Sigmoid colon (tissue), 7 donors: ENCODE data around the gene ATP1A1. TPM values are rescaled to one million over a fixed set of nuclear protein-coding genes. Genes with fewer than 3 reads are reported as not detected.

ENCODE experiments used
- DNase-seq: peaks from one replicate; pipeline ENCODE4 v3.0.0-alpha.2; 2019
- H3K27ac ChIP-seq, 4 donors: fragments of 200-600 bp; sonication (generic); one replicate each; pipeline ENCODE4 v1.5.1; 2016 to 2019; ENCODE audit warnings: mild to moderate bottlenecking in 1 of 4
- H3K27me3 ChIP-seq, 3 donors: fragments of 200-600 bp; sonication (generic); one replicate each; pipeline ENCODE4 v1.5.1; 2019; ENCODE audit warnings: mild to moderate bottlenecking in 1 of 3
- H3K36me3 ChIP-seq, 4 donors: fragments of 200-600 bp; sonication (generic); one replicate each; pipeline ENCODE4 v1.5.1; 2016 to 2019
- H3K4me1 ChIP-seq, 4 donors: fragments of 200-600 bp; sonication (generic); one replicate each; pipeline ENCODE4 v1.5.1; 2017 to 2019
- H3K4me3 ChIP-seq, 4 donors: fragments of 200-600 bp; sonication (generic); one replicate each; pipeline ENCODE4 v1.5.1; 2017 to 2019; ENCODE audit warnings: mild to moderate bottlenecking in 2 of 4, moderate library complexity in 1 of 4
- H3K9me3 ChIP-seq, 4 donors: fragments of 200-600 bp in 3 of 4; sonication (generic) in 3 of 4; one replicate each; pipeline versions ENCODE4 v1.5.1 to v1.6.1; 2013 to 2019
- CTCF ChIP-seq, 4 experiments: fragments of 450-650 bp in 3 of 4; fragments of 200-600 bp in 1 of 4; IDR thresholded peaks; one replicate each; pipeline ENCODE4 v1.5.1; 2016 to 2019; ENCODE audit warnings: antibody characterized with exemption in 4 of 4, mild to moderate bottlenecking in 3 of 4, moderate library complexity in 2 of 4
- EP300 ChIP-seq, 4 donors: sonication (generic); formaldehyde crosslinking; IDR thresholded peaks; one replicate each; pipeline ENCODE4 v1.6.1; 2017; ENCODE audit warnings: antibody characterized with exemption in 4 of 4
- POLR2A ChIP-seq, 2 donors: fragments of 450-650 bp; IDR thresholded peaks; one replicate each; pipeline ENCODE4 v1.6.1; 2016; ENCODE audit warnings: antibody characterized with exemption in 2 of 2, mild to moderate bottlenecking in 2 of 2, moderate library complexity in 2 of 2
- POLR2AphosphoS5 ChIP-seq, 4 donors: sonication (generic); formaldehyde crosslinking; IDR thresholded peaks; one replicate each; pipeline ENCODE4 v1.6.1; 2017; ENCODE audit warnings: antibody characterized with exemption in 4 of 4
- WGBS, 2 donors: extraction: QIAGEN DNeasy Blood & Tissue Kit; methylation state at CpG; one replicate each; pipeline ENCODE4 v1.1.7; 2013; 5-methylcytosine and 5-hydroxymethylcytosine counted together
- intact Hi-C: fragments of 100-400 bp; cut with DNase I; formaldehyde crosslinking; loops from one replicate; pipeline ENCODE4 v1.15.1; 2023
- polyA plus RNA-seq, 3 donors: library from polyadenylated mRNA; stranded (reverse); fragments of 200-250 nt; gene quantifications; one replicate each; pipeline ENCODE4 v1.2.3, GENCODE V29; 2013
- total RNA-seq, 4 donors: library from RNA; depleted of rRNA; stranded (reverse); fragments of >200 nt; gene quantifications; one replicate each; pipeline ENCODE4 v1.1.0, GENCODE V29; 2016
- donor health status: healthy with polysubstance abuse.
- donor health status: Bipolar disorder and iron deficiency.
- donor health status: healthy.

The ATP1A1 gene
- total and polyA plus RNA-seq, 7 donors = 88.6 to 1,099 (median 101) TPM

DNA sequence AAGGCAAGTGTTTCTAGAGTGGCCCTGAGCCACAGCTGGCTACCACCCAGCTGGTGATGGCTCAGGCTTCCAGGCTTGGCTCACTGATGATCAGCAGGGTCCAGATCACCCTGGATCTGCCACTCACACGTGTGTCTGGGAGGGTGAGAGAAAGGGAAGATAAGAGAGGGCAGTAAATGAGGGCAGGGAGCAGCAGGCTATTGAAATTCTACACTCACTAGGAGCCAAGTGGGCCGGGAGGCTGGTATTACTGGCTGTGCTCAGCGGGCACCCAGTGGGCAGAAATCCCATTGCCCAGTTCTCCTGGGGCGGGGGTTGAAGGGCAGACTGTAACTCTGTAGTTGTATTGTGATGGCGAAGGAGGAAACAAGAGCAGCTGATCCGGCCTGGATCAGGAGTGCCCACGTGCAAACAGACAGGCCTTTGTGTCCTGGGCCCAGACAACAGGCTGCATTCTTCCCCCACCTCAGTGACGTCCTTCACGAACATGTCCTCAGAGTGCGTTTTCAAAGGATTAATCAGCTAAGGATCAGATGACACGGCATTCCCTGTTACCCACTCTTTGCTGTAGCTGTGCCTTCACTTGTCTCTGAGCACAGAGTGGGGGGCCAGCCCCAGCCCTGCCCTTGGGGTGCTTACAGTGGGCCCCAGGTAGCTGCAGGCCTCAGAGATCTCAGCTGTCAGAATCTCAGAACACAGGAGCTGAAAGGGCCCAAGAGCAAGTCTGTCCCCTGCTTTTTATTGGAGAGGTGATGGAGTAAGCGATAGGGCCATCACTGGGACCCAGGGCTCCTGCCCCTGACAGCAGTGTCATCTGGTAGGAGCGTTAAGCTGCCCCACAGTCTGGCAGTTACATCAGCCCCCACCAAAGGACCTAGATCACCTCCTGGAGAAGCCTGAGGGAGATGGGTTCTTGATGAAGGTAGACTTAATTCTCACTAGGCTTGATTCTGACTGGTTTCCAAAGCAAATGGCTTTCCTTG, 60.5 kb downstream of the ATP1A1 start:
- H3K27me3 ChIP-seq = no peaks in the 10 kb centered on the region
- no peak overlapping the region for H3K27ac ChIP-seq
- intact Hi-C loops = no loop called here
- no peaks in the 10 kb centered on the region for H3K4me1 ChIP-seq
- no peaks in the 10 kb centered on the region for H3K36me3 ChIP-seq
- WGBS, 2 donors = 28 to 67% methylated on average over 13 of the region's 13 CpGs
- TF ChIP-seq POLR2A (IDR thresholded peaks at IDR 0.05) (no peak), EP300 (IDR thresholded peaks at IDR 0.05) (no peak), CTCF (IDR thresholded peaks at IDR 0.05) (no peak), POLR2AphosphoS5 (IDR thresholded peaks at IDR 0.05) (no peak)
- no peak for DNase-seq
- H3K4me3 ChIP-seq = no peak overlapping the region
- H3K9me3 ChIP-seq = no peaks in the 10 kb centered on the region

DNA sequence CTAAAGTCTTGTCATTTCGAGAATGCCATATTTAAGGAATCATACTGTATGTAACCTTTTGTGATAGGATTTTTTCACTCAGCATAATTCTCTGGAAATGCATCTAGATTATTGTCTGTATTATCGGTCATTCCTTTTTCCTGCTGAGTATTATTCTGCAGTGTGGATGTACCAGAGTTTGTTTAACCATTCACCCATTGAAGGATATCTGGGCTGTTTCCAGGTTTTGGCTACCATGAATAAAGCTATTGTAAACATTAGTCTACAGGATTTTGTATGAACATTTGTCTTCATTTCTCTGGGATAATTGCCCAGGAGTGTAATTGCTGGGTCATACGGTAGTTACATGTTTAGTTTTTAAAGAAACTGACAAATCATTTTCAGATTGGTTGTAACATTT, 61.8 kb downstream of the ATP1A1 start:
- Histone ChIP-seq H3K36me3 (no peaks in the 10 kb centered on the region), H3K27ac (no peak overlapping the region), H3K4me1 (no peaks in the 10 kb centered on the region), H3K4me3 (no peak overlapping the region), H3K27me3 (no peaks in the 10 kb centered on the region), H3K9me3 (no peaks in the 10 kb centered on the region)
- no peak for DNase-seq
- intact Hi-C loops = no loop called here
- 84 to 91% methylated on average over 3 of the region's 3 CpGs for WGBS, 2 donors
- TF ChIP-seq POLR2A (IDR thresholded peaks at IDR 0.05) (no peak), EP300 (IDR thresholded peaks at IDR 0.05) (no peak), CTCF (IDR thresholded peaks at IDR 0.05) (no peak), POLR2AphosphoS5 (IDR thresholded peaks at IDR 0.05) (no peak)

DNA sequence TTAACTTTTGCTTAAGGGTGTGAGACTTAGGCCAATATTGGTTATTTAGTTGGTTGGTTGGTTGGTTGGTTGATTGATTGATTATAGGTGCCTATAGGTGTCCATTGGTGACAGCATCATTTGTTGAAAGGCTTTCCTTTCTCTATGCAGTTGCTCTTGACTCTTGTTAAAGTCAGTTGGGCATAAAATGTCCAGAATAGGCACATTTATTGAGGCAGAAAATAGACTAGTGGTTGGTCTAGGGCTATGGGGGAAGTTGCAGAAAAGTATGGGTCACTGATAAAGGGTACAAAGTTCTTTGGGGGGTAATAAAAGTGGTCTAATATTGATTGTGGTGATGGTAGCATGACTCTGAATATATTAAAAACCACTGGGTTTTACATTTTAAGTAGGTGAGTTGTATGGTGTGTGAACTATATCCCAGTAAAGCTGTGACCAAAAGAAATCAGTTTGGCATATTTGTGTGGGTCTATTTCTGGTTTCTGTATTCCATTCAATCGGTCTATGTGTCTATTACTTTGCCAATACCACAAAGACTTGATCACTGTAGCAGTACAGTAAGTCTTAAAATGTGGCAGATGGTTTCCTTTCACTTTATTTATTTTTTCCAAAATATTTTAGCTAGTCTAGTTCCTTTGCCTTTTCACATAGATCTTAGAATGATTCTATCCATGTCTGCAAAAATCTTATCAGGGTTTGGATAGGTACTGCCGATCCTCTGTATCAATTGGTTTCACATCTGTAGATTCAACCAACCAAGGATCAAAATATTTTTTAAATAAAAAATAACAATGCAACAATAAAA, 63.0 kb downstream of the ATP1A1 start:
- intact Hi-C loops = no loop called here
- Histone ChIP-seq H3K9me3 (no peaks in the 10 kb centered on the region), H3K27ac (no peak overlapping the region), H3K4me3 (no peak overlapping the region), H3K36me3 (no peaks in the 10 kb centered on the region), H3K4me1 (no peaks in the 10 kb centered on the region), H3K27me3 (no peaks in the 10 kb centered on the region)
- WGBS, 2 donors = 89 to 93% methylated on average over 2 of the region's 2 CpGs
- DNase-seq = no peak
- TF ChIP-seq EP300 (IDR thresholded peaks at IDR 0.05) = no peak
- no peak for TF ChIP-seq CTCF (IDR thresholded peaks at IDR 0.05)
- no peak for TF ChIP-seq POLR2A (IDR thresholded peaks at IDR 0.05)

GRCh38 chr1:116436611-116436970, 63.5 kb downstream of the ATP1A1 start:
- intact Hi-C loops = no loop called here
- H3K27me3 ChIP-seq = no peaks in the 10 kb centered on the region
- H3K4me1 ChIP-seq = no peaks in the 10 kb centered on the region
- H3K4me3 ChIP-seq = no peak overlapping the region
- DNase-seq = no peak
- TF ChIP-seq POLR2AphosphoS5 (IDR thresholded peaks at IDR 0.05) = no peak
- H3K27ac ChIP-seq = no peak overlapping the region
- H3K9me3 ChIP-seq = no peaks in the 10 kb centered on the region
- no peaks in the 10 kb centered on the region for H3K36me3 ChIP-seq
- WGBS, 2 donors = 95 to 96% methylated on average over 2 of the region's 2 CpGs

DNA sequence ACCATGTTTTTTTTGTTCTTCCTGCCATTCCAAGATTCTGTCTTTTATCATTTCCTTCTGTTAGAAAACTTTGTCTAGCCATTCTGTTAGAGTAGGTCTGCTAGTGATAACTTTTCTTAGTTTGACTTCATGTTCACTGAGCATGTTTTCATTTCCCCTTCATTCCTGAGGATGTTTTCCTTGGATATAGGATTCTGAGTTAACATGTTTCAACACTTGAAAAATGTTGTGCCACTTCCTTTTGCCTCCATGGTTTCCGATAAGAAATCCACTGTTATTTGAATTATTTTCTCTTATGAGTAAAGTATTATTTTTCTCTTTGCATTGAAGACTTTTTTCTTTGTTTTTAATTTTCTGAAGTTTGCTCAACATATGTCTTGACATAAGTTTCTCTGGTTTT, 66.7 kb downstream of the ATP1A1 start:
- no peaks in the 10 kb centered on the region for H3K4me1 ChIP-seq
- H3K4me3 ChIP-seq = no peak overlapping the region
- no peak overlapping the region for H3K27ac ChIP-seq
- intact Hi-C loops = no loop called here
- 91 to 97% methylated on average over 1 of the region's 1 CpG for WGBS, 2 donors
- no peak for DNase-seq
- no peaks in the 10 kb centered on the region for H3K36me3 ChIP-seq
- no peaks in the 10 kb centered on the region for H3K27me3 ChIP-seq
- no peak for TF ChIP-seq POLR2AphosphoS5 (IDR thresholded peaks at IDR 0.05)
- no peak for TF ChIP-seq POLR2A (IDR thresholded peaks at IDR 0.05)
- no peak for TF ChIP-seq EP300 (IDR thresholded peaks at IDR 0.05)
- TF ChIP-seq CTCF (IDR thresholded peaks at IDR 0.05) = no peak
- H3K9me3 ChIP-seq = no peaks in the 10 kb centered on the region
